ENCODE measurements around the gene AP1AR. TPM values are rescaled to one million over a fixed set of nuclear protein-coding genes. Genes with fewer than 3 reads are reported as not detected.
"Not testable (repeated sequence)": the region's sequence is repeated elsewhere in the genome, so short reads cannot be mapped to it uniquely, and the experiment has no call there.

The AP1AR gene
- total RNA-seq, 1 donor from 2014 or later = 20.0 TPM

- H3K36me3 ChIP-seq (ENCODE audit: insufficient read depth, low read length) = no peaks in the 10 kb centered on the region
- Mint-ChIP-seq H3K4me1 (ENCODE audit: low read depth, unreplicated experiment) (no peaks in the 10 kb centered on the region), H3K27ac (ENCODE audit: unreplicated experiment) (no peak overlapping the region), H3K9me3 (ENCODE audit: unreplicated experiment) (no peaks in the 10 kb centered on the region), H3K27me3 (ENCODE audit: low read depth, unreplicated experiment) (no peaks in the 10 kb centered on the region), H3K36me3 (ENCODE audit: low read depth, unreplicated experiment) (peaks cover 4% of the 10 kb centered on the region), H3K4me3 (ENCODE audit: unreplicated experiment) (no peak overlapping the region)
- peaks cover 12% of the 10 kb centered on the region for H3K4me1 ChIP-seq (ENCODE audit: insufficient read depth, low read length)
- FAIRE-seq (no peak), DNase-seq (ENCODE audit: low read depth) (no peak)
- no peaks in the 10 kb centered on the region for H3K27me3 ChIP-seq (ENCODE audit: insufficient read depth, low read length)
- H3K4me3 ChIP-seq (ENCODE audit: insufficient read depth, low read depth, low read length) = no peak overlapping the region
- no peak overlapping the region for H2AFZ ChIP-seq (ENCODE audit: low read depth, low read length)
- H4K20me1 ChIP-seq (ENCODE audit: insufficient read depth, low read length) = peaks cover 3% of the 10 kb centered on the region
- peaks cover 24% of the 10 kb centered on the region for H3K79me2 ChIP-seq (ENCODE audit: insufficient read depth, low read length)
- H3K27ac ChIP-seq (ENCODE audit: low read depth, low read length) = no peak overlapping the region
- H3K4me2 ChIP-seq (ENCODE audit: low read length) = no peak overlapping the region
- H3K9me3 ChIP-seq (ENCODE audit: insufficient read depth, low read depth, low read length) = no peaks in the 10 kb centered on the region
- TF ChIP-seq CTCF (IDR thresholded peaks at IDR 0.05; ENCODE audit: insufficient read depth, low read depth, low read length) (no peak), EZH2 (IDR thresholded peaks at IDR 0.05; ENCODE audit: insufficient read depth, low read length) (no peak)
- no peak overlapping the region for H3K9ac ChIP-seq (ENCODE audit: low read length)
Observed at GRCh38 chr4:112280386-112281056, 48.9 kb downstream of the AP1AR start.

GRCh38 chr4:112281895-112282398 lies 50.4 kb downstream of the AP1AR start:
- not testable (repeated sequence) for FAIRE-seq; H3K36me3 ChIP-seq (ENCODE audit: insufficient read depth, low read length); H3K36me3 Mint-ChIP-seq (ENCODE audit: low read depth, unreplicated experiment); H3K27ac ChIP-seq (ENCODE audit: low read depth, low read length); H3K9ac ChIP-seq (ENCODE audit: low read length); H3K4me3 Mint-ChIP-seq (ENCODE audit: unreplicated experiment); H3K27me3 Mint-ChIP-seq (ENCODE audit: low read depth, unreplicated experiment); H3K9me3 Mint-ChIP-seq (ENCODE audit: unreplicated experiment); H2AFZ ChIP-seq (ENCODE audit: low read depth, low read length); H3K4me3 ChIP-seq (ENCODE audit: insufficient read depth, low read depth, low read length); H3K4me2 ChIP-seq (ENCODE audit: low read length); H3K27ac Mint-ChIP-seq (ENCODE audit: unreplicated experiment); H3K9me3 ChIP-seq (ENCODE audit: insufficient read depth, low read depth, low read length); H3K4me1 Mint-ChIP-seq (ENCODE audit: low read depth, unreplicated experiment); H4K20me1 ChIP-seq (ENCODE audit: insufficient read depth, low read length); DNase-seq (ENCODE audit: low read depth); H3K27me3 ChIP-seq (ENCODE audit: insufficient read depth, low read length)
- Histone ChIP-seq H3K79me2 (ENCODE audit: insufficient read depth, low read length) (peaks cover 24% of the 10 kb centered on the region), H3K4me1 (ENCODE audit: insufficient read depth, low read length) (peaks cover 12% of the 10 kb centered on the region)

- Mint-ChIP-seq H3K4me1 (ENCODE audit: low read depth, unreplicated experiment) (no peaks in the 10 kb centered on the region), H3K9me3 (ENCODE audit: unreplicated experiment) (peaks cover 5% of the 10 kb centered on the region), H3K36me3 (ENCODE audit: low read depth, unreplicated experiment) (peaks cover 2% of the 10 kb centered on the region), H3K4me3 (ENCODE audit: unreplicated experiment) (no peak overlapping the region), H3K27me3 (ENCODE audit: low read depth, unreplicated experiment) (no peaks in the 10 kb centered on the region), H3K27ac (ENCODE audit: unreplicated experiment) (no peak overlapping the region)
- FAIRE-seq (no peak), DNase-seq (ENCODE audit: low read depth) (no peak)
- peaks cover 24% of the 10 kb centered on the region for H3K79me2 ChIP-seq (ENCODE audit: insufficient read depth, low read length)
- peaks cover 3% of the 10 kb centered on the region for H4K20me1 ChIP-seq (ENCODE audit: insufficient read depth, low read length)
- H3K27ac ChIP-seq (ENCODE audit: low read depth, low read length) = no peak overlapping the region
- peaks cover 12% of the 10 kb centered on the region for H3K4me1 ChIP-seq (ENCODE audit: insufficient read depth, low read length)
- no peaks in the 10 kb centered on the region for H3K27me3 ChIP-seq (ENCODE audit: insufficient read depth, low read length)
- no peaks in the 10 kb centered on the region for H3K9me3 ChIP-seq (ENCODE audit: insufficient read depth, low read depth, low read length)
- no peak overlapping the region for H3K4me3 ChIP-seq (ENCODE audit: insufficient read depth, low read depth, low read length)
- no peak for TF ChIP-seq CTCF (IDR thresholded peaks at IDR 0.05; ENCODE audit: insufficient read depth, low read depth, low read length)
- no peak for TF ChIP-seq EZH2 (IDR thresholded peaks at IDR 0.05; ENCODE audit: insufficient read depth, low read length)
- H3K36me3 ChIP-seq (ENCODE audit: insufficient read depth, low read length) = no peaks in the 10 kb centered on the region
- H2AFZ ChIP-seq (ENCODE audit: low read depth, low read length) = no peak overlapping the region
- H3K9ac ChIP-seq (ENCODE audit: low read length) = no peak overlapping the region
- H3K4me2 ChIP-seq (ENCODE audit: low read length) = peak overlapping the region; percentile 98
Observed at GRCh38 chr4:112282860-112283667, 51.5 kb downstream of the AP1AR start.
